CD4-positive, alpha-beta T cell treated with Interleukin-1 beta for 1 hour (primary cell): Measurements from ENCODE around the gene RABEPK.

Source experiments
- DNase-seq, 2 donors: peaks; one replicate each; pipeline ENCODE4 v3.0.0-alpha.2; 2020 to 2022

RABEPK gene

DNA sequence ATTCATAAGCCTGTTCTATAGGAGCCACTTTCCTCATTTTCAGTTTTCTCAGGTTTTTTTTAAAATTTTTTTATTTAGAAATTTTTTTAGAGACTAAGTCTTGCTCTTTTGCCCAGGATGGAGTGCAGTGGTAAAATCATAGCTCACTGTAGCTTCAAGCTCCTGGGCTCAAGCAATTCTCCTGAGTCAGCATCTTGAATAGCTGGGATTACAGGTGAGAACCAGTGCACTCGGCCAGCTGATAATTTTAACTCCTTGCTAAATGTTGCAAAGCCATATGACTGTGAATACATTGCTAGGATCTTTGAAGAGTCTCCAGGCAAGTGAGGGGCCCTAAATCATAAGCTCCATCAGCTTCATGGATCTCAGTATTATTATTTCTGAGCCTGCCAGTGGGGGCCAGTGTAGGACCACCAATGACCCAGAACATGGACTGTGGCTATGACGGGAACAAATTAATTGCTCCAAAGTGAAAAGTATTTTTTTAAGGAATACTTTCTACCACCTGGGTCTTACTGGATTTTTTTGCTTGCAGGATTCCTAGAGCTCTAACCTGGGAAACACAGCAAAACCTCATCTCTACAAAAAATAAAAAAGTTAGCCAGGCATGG lies 55.5 kb downstream of the RABEPK start:
- DNase-seq = no peak

DNA sequence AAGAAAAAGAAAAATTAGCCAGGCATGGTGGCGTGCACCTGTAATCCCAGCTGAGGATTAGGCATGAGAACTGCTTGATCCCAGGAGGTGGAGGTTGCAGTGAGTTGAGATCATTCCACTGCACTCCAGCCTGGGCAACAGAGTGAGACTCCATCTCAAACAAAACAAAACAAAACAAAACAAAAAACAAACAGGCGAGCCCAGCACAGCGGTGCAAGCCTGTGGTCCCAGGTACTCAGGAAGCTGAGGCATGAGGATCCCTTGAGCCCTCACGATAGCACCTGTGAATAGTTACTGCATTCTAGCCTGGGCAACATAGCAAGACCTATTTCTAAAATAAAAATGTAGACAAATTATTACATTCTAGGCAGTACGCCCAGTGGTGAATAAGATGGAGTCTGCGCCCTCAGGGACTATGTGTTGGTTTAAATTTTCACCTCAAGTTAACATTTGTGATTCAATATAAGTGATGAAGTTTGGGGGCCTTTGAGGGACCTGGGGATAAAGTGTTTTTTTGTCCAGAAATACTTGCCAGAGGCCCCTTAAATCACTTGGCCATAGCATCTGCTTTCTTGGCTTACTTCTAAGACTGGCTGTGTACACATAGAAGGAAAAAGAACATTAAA lies 57.9 kb downstream of the RABEPK start:
- no peak for DNase-seq

- DNase-seq = no peak
Measured at GRCh38 chr9:125258832-125259534, 58.6 kb downstream of the RABEPK start.

DNA sequence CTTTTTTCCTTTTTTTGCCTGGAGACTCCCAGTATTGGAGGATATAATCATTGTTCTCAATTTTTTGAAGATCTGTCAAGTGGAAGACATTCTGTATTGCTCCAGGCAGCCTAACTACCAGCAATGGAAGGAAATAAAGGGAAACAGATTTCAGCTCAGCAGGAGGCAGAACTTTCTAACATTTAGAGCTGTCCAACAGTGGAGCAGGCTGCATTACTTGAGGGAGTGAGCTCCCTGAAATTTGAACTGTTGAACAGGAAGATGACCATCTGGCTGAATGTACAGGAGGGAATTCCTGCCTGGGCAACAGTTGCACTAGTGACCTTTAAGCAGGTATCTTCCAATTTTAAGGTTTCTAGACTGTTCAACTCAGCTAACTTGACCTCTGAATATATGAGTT lies 60.2 kb downstream of the RABEPK start:
- no peak for DNase-seq

GRCh38 chr9:125261501-125262293 lies 61.4 kb downstream of the RABEPK start, which contains the start of gene GAPVD1:
Gene GAPVD1 (plus strand): TSS chr9:125261826. CDS start chr9:125298922, 37,096 bp downstream.
- peak; percentile 92 to 93 for DNase-seq

DNA sequence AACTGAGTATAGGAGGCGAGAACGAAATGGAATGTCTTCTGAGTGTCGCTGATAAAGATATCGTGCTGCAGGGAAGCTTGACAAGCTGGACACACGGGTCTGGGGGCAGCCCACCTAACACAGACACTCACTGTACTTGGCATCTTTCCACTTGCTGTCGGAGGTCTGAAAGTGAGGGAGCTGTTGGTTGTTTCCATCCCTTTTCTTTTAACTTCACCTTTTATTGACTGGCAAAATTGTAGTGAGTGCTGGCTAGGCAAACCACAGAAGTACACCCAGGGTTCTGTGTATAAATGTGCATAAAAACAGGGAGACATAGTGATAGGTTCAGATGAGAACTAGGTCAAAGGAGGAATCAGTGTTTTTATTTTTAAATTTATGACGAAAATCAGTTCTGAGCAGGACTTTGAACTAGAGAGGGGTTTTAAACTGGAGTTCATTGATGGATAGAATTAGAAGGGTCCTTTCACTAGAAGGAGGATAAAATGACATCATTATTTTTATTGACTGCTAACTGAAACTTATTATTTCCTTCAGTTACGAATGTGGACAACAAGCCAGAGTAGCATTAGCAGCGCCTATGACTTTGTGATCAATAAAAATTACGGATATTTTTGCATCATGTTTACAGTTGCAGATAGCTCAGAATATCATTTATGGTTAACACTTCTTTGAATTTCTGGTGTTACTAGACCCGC lies 62.1 kb downstream of the RABEPK start:
- peak in 1 of 2 donors; percentile 20 for DNase-seq

GRCh38 chr9:125264068-125264467 lies 63.7 kb downstream of the RABEPK start:
- peak; percentile 42 to 58 for DNase-seq

DNA sequence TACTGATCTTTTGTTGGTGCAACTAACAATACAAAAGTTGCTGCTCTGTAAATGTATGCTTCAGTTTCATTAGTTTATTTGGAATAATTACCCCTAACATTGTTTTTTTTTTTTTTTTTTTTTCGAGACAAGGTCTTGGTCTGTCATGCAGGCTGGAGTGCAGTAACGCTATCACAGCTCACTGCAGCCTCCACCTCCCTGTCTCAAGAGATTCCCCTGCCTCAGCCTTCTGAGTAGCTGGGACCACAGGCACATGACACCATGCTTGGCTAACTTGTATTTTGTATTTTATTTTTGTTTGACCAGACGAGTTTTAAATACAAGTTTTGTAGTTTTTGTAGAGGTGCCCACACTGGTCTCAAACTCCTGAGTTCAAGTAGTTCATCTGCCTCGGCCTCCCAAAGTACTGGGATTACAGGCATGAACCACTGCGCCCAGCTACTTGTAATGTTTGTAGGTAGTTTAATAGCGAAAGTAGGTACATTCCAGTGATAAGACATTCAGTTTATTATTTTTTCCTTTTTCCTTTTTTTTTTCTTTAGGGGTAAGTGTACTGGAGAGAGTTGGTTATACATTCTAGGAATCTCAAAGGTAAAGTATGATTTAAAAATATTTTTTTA lies 68.2 kb downstream of the RABEPK start:
- DNase-seq = no peak

GRCh38 chr9:125269014-125269397 lies 68.7 kb downstream of the RABEPK start:
- no peak for DNase-seq

DNA sequence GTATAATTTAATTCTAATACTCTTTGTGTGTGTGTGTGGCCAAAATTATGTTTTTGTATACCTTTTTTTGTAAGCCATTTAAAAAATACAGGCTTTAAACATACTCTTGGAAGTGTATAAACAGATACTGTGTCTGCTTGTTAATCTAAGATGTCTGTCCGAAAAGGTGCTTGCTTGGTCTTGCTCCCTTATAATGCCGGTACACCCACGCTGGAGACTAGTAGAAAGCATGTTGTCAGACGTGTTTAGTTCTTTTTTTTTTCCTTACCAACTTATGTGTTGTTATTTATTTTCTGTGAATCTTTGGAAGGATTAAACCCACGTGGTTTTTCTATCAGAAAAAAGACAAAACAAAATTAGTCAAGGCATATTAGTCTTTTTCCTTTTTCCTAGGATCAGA lies 70.7 kb downstream of the RABEPK start:
- DNase-seq = no peak

GRCh38 chr9:125272697-125273096 lies 72.4 kb downstream of the RABEPK start:
- no peak for DNase-seq

DNA sequence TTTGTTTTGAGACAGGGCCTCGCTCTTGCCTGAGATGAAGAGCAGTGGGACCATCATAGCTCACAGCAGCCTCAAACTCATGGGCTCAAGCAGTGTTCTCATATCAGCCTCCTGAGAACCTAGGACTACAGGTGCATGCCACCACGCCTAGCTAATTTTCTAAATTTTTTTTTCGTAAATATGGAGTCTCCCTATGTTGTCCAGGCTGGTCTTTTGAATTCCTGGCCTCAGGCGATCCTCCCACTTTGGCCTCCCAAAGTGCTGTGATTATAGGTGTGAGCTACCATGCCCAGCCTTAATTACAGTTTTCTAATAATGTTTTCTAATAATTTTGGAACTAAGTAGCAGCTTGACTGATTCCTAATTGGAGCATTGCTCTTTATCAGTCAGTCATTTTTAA lies 76.4 kb downstream of the RABEPK start:
- DNase-seq = no peak

- DNase-seq = no peak
Measured at GRCh38 chr9:125277411-125277810, 77.1 kb downstream of the RABEPK start.

DNA sequence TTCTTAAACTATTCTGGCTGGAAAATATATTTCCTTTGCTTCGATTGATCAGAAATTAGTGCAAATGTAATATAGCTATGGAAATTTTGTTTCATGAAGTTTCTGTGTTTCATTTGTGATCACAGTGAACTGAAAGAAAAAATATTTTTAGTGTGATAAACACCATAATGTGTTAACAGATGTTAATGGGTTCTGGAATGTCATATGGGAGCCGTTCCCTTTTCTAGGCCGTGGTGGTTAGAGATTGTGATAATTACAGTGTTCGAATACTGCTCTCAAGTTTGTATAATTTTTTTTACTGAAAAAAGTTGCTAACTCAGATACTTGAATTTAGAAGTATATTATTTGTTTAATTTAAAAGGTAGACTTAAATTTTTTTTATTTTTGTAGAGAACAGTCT lies 80.6 kb downstream of the RABEPK start:
- DNase-seq = no peak
